Nephron (organoid): Measurements from ENCODE around the gene MYO3B.
A peak's percentile ranks its signal among the peaks of the same experiment; 100 is the strongest.

Source experiments
- H3K27ac Mint-ChIP-seq, 3 experiments: 2 replicates each; pipeline ENCODE4 v1.8.0; 2020; ENCODE audit warnings: mixed read lengths in 3 of 3, mild to moderate bottlenecking in 2 of 3, moderate library complexity in 1 of 3
- H3K27me3 Mint-ChIP-seq: 2 replicates; pipeline ENCODE4 v1.8.0; 2021; ENCODE audit warnings: low read depth, mild to moderate bottlenecking, moderate library complexity, mixed read lengths
- H3K36me3 Mint-ChIP-seq: 2 replicates; pipeline ENCODE4 v1.8.0; 2020; ENCODE audit warnings: low read depth, mixed read lengths
- H3K4me1 Mint-ChIP-seq: 2 replicates; pipeline ENCODE4 v1.8.0; 2020; ENCODE audit warnings: mixed read lengths
- H3K4me3 Mint-ChIP-seq, 3 experiments: 2 replicates each; pipeline ENCODE4 v1.8.0; 2020; ENCODE audit warnings: mild to moderate bottlenecking in 3 of 3, mixed read lengths in 3 of 3, moderate library complexity in 2 of 3
- H3K9me3 Mint-ChIP-seq: 2 replicates; pipeline ENCODE4 v1.8.0; 2020; ENCODE audit warnings: mixed read lengths
- TF ChIP-seq, protein P1 (sequence below), 3 experiments: fragments of 200-600 bp; sonication (generic); IDR thresholded peaks; one replicate each; pipeline ENCODE4 v1.5.0; 2021; ENCODE audit warnings: antibody characterized with exemption in 3 of 3; ENCODE audit not compliant: unreplicated experiment in 3 of 3

The MYO3B gene

DNA sequence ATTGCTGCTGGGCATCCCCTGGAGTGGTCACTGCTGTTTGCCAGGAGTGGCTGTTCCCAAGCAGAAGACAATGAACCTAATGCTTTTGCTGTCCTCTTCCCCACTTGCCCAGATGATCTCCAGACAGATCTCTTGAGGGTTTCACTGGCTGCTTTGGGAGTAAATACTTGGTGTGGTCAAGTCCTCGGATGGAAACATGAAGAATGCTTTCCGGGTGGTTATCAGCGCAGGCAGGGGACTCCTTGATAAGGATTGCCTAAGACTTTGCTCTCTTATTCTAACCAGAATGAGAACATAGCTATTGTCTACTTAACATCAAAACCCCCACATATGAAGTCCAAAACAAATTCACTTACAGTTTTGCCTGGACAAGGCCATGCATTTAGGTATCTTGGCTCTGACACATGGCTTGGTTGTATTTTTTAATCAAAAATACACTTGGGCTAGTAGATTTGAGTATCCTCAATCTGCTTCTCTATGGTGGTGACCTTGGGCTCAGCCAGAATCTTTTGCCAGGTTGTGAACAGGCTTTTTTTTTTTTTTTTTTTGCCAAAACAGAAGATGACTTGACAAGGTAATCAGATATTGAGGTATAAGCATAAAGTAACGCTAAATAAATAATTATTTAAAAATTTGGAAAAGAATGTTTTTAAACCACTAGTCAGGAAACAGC lies 34.8 kb upstream of the MYO3B start:
- TF ChIP-seq, protein P1, sequence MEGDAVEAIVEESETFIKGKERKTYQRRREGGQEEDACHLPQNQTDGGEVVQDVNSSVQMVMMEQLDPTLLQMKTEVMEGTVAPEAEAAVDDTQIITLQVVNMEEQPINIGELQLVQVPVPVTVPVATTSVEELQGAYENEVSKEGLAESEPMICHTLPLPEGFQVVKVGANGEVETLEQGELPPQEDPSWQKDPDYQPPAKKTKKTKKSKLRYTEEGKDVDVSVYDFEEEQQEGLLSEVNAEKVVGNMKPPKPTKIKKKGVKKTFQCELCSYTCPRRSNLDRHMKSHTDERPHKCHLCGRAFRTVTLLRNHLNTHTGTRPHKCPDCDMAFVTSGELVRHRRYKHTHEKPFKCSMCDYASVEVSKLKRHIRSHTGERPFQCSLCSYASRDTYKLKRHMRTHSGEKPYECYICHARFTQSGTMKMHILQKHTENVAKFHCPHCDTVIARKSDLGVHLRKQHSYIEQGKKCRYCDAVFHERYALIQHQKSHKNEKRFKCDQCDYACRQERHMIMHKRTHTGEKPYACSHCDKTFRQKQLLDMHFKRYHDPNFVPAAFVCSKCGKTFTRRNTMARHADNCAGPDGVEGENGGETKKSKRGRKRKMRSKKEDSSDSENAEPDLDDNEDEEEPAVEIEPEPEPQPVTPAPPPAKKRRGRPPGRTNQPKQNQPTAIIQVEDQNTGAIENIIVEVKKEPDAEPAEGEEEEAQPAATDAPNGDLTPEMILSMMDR (IDR thresholded peaks at IDR 0.05; ENCODE audit: unreplicated experiment in 3 of 3) = no peak
- H3K36me3 Mint-ChIP-seq = no peaks in the 10 kb centered on the region
- no peak overlapping the region for H3K4me3 Mint-ChIP-seq
- H3K4me1 Mint-ChIP-seq = peaks cover 32% of the 10 kb centered on the region
- H3K27me3 Mint-ChIP-seq = peaks cover 9% of the 10 kb centered on the region
- H3K27ac Mint-ChIP-seq = peak overlapping the region in 2 of 3 experiments; percentile 50 to 76
- peaks cover 4% of the 10 kb centered on the region for H3K9me3 Mint-ChIP-seq

DNA sequence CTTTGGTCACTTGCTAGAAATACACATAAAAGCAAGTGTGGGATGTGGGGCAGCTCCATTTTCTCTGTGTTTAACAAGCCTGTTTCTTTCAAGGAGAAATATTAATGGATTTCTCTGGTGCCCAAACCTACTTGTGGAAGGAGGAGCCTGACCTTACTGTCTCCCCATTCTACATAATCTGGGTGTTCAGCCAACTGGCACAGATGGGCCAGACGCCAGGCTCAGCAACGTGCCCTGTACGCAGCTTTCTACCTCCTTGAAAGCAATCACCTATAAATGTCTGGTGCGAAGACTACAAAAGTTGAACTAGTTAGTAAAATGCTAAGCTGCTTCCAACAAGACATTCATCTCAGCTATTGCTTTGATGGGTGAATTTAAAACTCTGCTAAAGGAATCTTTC lies 33.2 kb upstream of the MYO3B start:
- H3K27me3 Mint-ChIP-seq = peaks cover 4% of the 10 kb centered on the region
- peak overlapping the region; percentile 41 to 96 (median 86) for H3K27ac Mint-ChIP-seq
- peaks cover 32% of the 10 kb centered on the region for H3K4me1 Mint-ChIP-seq
- TF ChIP-seq, protein P1 (IDR thresholded peaks at IDR 0.05; ENCODE audit: unreplicated experiment in 3 of 3) = no peak
- peaks cover 5% of the 10 kb centered on the region for H3K9me3 Mint-ChIP-seq
- H3K36me3 Mint-ChIP-seq = no peaks in the 10 kb centered on the region
- no peak overlapping the region for H3K4me3 Mint-ChIP-seq

DNA sequence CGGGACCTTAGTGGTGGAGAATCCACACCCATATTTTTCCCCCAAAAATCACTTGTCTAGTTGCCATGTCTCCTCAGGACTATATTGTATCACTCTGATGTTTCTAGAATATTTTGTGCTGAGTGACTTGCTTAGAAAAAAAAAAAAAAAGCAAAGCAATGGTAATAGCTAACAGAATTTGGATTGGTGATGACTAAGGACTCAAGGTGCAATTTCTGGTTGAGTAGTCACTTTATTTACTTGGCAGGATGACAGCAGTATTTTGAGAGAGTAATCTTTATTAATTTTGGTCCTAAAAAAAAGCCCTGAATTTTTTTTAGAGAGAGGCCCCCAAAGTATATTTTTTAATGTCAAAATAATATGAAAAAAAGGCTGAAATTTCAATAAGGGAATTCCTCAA lies 32.8 kb upstream of the MYO3B start:
- Mint-ChIP-seq H3K4me1 (peaks cover 32% of the 10 kb centered on the region), H3K9me3 (peaks cover 5% of the 10 kb centered on the region), H3K4me3 (no peak overlapping the region), H3K36me3 (no peaks in the 10 kb centered on the region), H3K27me3 (peaks cover 4% of the 10 kb centered on the region), H3K27ac (peak overlapping the region; percentile 41 to 96 (median 86))
- TF ChIP-seq, protein P1 (IDR thresholded peaks at IDR 0.05; ENCODE audit: unreplicated experiment in 3 of 3) = no peak

DNA sequence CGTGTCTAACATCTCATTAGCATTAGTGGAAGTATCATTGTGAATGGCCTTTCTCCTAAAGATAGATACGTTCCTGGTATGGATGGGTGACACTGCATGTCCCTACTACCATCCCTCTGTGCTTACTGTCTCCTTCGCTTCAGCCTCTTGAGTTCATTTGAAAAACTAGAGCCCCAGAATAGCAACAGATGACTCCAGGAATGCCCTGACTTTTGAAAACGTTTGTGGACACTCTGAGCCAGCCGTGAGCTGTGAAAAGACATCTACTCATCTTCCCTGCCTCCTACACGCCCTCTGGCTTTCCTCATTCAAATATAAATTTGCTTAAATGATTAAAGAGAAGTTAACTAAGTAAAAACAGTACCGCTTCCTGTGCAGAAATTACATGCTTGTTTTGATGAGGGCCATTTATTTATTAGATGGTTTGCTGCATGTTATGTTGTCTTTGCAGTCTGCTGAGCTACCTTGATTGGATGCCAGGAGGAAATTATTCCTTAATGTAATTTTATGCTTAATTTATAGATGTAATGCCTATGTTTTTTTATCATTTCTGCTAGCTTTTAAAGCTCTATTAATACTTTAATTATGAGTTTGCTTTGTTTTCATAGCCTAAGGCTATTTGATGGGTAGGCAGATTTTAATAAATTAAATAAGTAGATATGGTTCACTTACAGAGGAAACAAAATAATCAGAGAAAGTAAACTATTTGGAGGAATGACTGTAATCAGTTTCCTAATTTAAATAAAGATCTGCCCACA lies 32.1 kb upstream of the MYO3B start:
- H3K4me3 Mint-ChIP-seq = no peak overlapping the region
- TF ChIP-seq, protein P1 (IDR thresholded peaks at IDR 0.05; ENCODE audit: unreplicated experiment in 3 of 3) = no peak
- peaks cover 4% of the 10 kb centered on the region for H3K27me3 Mint-ChIP-seq
- H3K9me3 Mint-ChIP-seq = peaks cover 5% of the 10 kb centered on the region
- H3K27ac Mint-ChIP-seq = peak overlapping the region; percentile 68 to 96 (median 86)
- H3K4me1 Mint-ChIP-seq = peaks cover 29% of the 10 kb centered on the region
- H3K36me3 Mint-ChIP-seq = no peaks in the 10 kb centered on the region

DNA sequence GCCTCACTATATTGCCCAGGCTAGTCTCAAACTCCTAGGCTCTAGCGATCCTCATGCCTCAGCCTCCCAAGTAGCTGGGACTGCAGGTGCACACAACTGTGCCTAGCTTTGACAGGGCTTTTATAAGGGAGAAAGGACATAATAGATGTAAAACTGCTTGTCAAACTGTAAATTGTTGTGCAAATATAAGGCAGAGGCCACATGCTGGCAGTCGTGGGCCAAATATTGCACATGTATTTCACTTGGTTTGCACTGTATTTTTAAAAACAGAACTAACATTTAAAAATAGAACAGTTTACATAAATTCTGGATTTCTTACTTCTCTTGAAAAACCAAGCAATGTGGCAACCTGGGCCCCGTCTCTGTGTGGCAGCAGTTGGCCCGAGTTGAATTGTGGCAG lies 31.2 kb upstream of the MYO3B start:
- TF ChIP-seq, protein P1 (IDR thresholded peaks at IDR 0.05; ENCODE audit: unreplicated experiment in 3 of 3) = no peak
- Mint-ChIP-seq H3K9me3 (peaks cover 10% of the 10 kb centered on the region), H3K27me3 (peaks cover 3% of the 10 kb centered on the region), H3K4me3 (no peak overlapping the region), H3K36me3 (no peaks in the 10 kb centered on the region), H3K4me1 (peaks cover 27% of the 10 kb centered on the region), H3K27ac (no peak overlapping the region)
